ENCODE results near the gene GIMAP5. TPM values are rescaled to one million over a fixed set of nuclear protein-coding genes. Genes with fewer than 3 reads are reported as not detected.

GIMAP5 gene
- polyA plus RNA-seq (2011; rRNA removed): not detected in 2 replicates
- polyA minus RNA-seq (2011; rRNA and poly(A)+ RNA removed): not detected in 2 replicates

DNA sequence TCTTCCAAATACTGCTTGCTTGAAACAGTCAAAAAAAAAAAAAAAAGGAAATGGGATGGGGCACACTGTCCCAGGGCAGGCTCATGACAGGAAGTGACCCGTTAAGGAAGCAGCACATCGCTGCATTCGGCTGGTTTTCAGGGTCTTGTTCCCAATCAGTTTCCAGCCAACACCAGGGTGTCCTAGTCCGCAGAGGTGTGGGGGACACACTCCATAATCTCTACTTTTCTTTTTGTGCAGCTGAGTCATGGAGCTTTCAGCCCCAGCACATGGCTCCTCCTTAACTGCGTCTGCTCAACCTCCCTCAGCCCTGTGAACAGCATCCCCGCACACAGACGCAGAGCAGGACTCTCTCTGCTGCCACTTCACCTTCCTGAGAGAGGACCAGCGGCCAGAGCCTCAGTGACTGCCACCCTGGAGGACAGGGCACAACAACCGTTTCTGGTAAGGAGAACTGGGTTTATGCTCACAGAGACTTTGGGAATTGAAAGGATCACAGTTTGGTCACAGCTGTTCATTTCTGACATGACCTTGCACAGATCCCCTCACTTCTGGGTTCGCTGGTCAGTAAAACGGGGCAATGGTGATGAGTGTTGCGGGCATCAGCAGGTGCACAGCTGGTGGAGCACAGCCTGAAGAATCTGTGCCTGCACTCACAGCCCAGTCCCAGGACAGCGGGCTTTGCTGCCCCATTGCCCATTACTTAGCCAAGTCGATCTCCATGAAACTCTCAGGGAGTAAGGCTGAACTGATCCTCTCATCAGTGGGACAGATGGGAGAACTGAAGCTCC lies at the start of gene GIMAP5:
Gene GIMAP5 (plus strand): TSS at position 154 of the 791 bp plus-strand sequence. CDS start 3,467 bp downstream, outside the sequence.
- Histone ChIP-seq H3K9me3 (ENCODE audit: control insufficient read depth, insufficient read depth, low read length) (no peaks in the 10 kb centered on the region), H3K27ac (ENCODE audit: low read depth, low read length) (no peak within 1 kb of the TSS), H3K4me3 (ENCODE audit: low read depth, low read length) (no peak within 1 kb of the TSS), H3K27me3 (ENCODE audit: control insufficient read depth, insufficient read depth, low read length) (no peaks in the 10 kb centered on the region)
- no peak for DNase-seq (ENCODE audit: low read depth, low spot score)
- TF ChIP-seq, protein P1, sequence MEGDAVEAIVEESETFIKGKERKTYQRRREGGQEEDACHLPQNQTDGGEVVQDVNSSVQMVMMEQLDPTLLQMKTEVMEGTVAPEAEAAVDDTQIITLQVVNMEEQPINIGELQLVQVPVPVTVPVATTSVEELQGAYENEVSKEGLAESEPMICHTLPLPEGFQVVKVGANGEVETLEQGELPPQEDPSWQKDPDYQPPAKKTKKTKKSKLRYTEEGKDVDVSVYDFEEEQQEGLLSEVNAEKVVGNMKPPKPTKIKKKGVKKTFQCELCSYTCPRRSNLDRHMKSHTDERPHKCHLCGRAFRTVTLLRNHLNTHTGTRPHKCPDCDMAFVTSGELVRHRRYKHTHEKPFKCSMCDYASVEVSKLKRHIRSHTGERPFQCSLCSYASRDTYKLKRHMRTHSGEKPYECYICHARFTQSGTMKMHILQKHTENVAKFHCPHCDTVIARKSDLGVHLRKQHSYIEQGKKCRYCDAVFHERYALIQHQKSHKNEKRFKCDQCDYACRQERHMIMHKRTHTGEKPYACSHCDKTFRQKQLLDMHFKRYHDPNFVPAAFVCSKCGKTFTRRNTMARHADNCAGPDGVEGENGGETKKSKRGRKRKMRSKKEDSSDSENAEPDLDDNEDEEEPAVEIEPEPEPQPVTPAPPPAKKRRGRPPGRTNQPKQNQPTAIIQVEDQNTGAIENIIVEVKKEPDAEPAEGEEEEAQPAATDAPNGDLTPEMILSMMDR (IDR thresholded peaks at IDR 0.05; ENCODE audit: low read depth, low read length): no peak
- CTCF ChIA-PET: no interaction called here
- POLR2A ChIA-PET: no interaction called here

DNA sequence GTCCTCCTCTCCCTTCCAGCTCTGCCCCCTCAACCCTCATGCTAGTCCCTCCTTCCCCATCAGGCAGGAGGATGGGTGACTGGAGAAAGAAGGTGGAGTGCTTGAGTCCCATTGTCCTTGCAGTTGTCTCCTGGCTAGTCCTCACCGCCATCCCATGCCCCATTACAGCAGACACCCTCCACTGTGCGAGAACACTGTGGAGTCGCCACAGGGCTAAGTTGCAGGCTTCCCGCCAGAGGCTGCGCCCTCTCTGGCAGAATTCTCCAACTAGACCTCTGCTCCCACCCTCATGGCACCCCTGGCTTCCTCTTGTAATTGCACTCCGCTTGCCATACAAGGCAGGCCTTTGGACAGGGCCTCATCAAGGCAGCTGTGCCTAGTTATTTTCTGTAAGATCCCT lies 48.6 kb upstream of the GIMAP5 start:
- TF ChIP-seq, protein P1 (IDR thresholded peaks at IDR 0.05; ENCODE audit: low read depth, low read length): no peak
- Histone ChIP-seq H3K27me3 (ENCODE audit: control insufficient read depth, insufficient read depth, low read length) (no peaks in the 10 kb centered on the region), H3K4me3 (ENCODE audit: low read depth, low read length) (no peak overlapping the region), H3K9me3 (ENCODE audit: control insufficient read depth, insufficient read depth, low read length) (peaks cover 22% of the 10 kb centered on the region), H3K27ac (ENCODE audit: low read depth, low read length) (no peak overlapping the region)
- no peak for DNase-seq (ENCODE audit: low read depth, low spot score)
- CTCF ChIA-PET: no interaction called here
- POLR2A ChIA-PET: no interaction called here

DNA sequence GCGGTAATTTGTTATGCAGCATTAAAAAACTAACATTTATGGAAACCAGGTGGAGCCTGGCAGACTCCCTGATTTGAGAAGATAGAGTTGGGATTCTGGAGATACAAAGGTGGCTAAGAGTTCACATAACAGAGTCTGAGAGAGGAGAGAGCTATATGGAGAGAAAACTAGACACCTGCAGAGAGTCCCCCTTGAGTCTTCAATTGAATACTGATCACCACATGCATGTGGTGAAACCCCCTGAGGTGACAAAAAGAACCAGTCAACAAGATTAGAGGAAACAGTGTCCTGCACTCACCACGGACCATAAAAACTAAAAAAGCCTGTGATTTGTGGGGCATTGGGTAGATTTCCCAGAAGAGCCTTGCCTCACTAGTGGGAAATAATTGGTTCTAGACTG lies 41.6 kb upstream of the GIMAP5 start:
- H3K4me3 ChIP-seq (ENCODE audit: low read depth, low read length): no peak overlapping the region
- POLR2A ChIA-PET: no interaction called here

DNA sequence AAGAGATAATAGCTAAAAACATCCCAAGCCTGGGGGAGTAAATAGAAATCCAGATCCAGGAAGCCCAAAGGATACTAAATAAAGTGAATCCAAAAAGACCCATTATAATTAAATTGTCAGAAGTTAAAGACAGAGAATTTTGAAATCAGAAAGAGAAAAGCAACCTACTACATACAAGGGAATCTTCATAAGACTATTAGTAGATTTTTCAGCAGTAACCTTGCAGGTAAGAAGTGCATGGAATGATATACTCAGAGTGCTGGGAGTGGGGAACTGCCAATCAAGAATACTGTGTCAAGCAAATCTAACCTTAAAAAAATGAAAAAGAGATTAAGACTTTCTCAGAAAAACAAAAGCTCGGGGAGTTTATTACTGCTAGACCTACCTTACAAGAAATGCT lies 34.0 kb upstream of the GIMAP5 start:
- Histone ChIP-seq H3K27me3 (ENCODE audit: control insufficient read depth, insufficient read depth, low read length) (no peaks in the 10 kb centered on the region), H3K27ac (ENCODE audit: low read depth, low read length) (no peak overlapping the region), H3K9me3 (ENCODE audit: control insufficient read depth, insufficient read depth, low read length) (no peaks in the 10 kb centered on the region; the same call in 1 of the 2 replicates), H3K4me3 (ENCODE audit: low read depth, low read length) (no peak overlapping the region)
- ChIA-PET CTCF (no interaction called here), POLR2A (no interaction called here)
- no peak for DNase-seq (ENCODE audit: low read depth, low spot score)
- TF ChIP-seq, protein P1 (IDR thresholded peaks at IDR 0.05; ENCODE audit: low read depth, low read length): no peak

More for the DNA sequence above, 41.6 kb upstream of the GIMAP5 start:
- Histone ChIP-seq H3K9me3 (ENCODE audit: control insufficient read depth, insufficient read depth, low read length) (peaks cover 10% of the 10 kb centered on the region), H3K27me3 (ENCODE audit: control insufficient read depth, insufficient read depth, low read length) (no peaks in the 10 kb centered on the region), H3K27ac (ENCODE audit: low read depth, low read length) (no peak overlapping the region)
- CTCF ChIA-PET: no interaction called here
- TF ChIP-seq, protein P1 (IDR thresholded peaks at IDR 0.05; ENCODE audit: low read depth, low read length): no peak
- no peak for DNase-seq (ENCODE audit: low read depth, low spot score)

DNA sequence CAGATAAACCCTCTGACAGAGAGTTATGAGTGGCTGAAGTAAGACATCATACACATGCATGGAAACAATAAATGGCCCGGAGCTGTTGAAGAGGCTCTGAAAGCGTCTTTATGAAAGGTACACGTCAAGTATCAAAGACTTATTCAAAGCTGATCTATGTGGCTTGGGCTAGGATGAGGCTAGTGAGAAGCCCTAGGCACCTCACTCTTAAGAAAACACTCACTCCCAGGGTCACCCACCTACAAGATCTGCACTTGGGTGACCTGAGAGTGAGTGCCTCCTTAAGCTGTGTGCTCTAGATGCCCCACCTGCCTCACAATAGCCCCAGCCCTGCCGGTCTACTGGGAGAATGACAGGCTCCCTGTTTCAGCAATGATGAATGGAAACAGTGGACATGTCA lies 21.9 kb upstream of the GIMAP5 start:
- Histone ChIP-seq H3K9me3 (ENCODE audit: control insufficient read depth, insufficient read depth, low read length) (peaks cover 5% of the 10 kb centered on the region), H3K27ac (ENCODE audit: low read depth, low read length) (no peak overlapping the region), H3K4me3 (ENCODE audit: low read depth, low read length) (no peak overlapping the region), H3K27me3 (ENCODE audit: control insufficient read depth, insufficient read depth, low read length) (no peaks in the 10 kb centered on the region)
- CTCF ChIA-PET: no interaction called here
- TF ChIP-seq, protein P1 (IDR thresholded peaks at IDR 0.05; ENCODE audit: low read depth, low read length): no peak
- DNase-seq (ENCODE audit: low read depth, low spot score): no peak
- POLR2A ChIA-PET: no interaction called here
